Subcutaneous preadipocyte (primary cell): Measurements from ENCODE around the gene ATP9B. TPM values are rescaled to one million over a fixed set of nuclear protein-coding genes. Genes with fewer than 3 reads are reported as not detected.

Experiments
- total RNA-seq: library from RNA; depleted of rRNA; stranded (reverse); fragments of >200 nt; gene quantifications from 2 replicates; pipeline ENCODE4 v1.2.3, GENCODE V29; 2012

Gene ATP9B
- 22.0 and 24.0 TPM in 2 replicates for total RNA-seq

GRCh38 chr18:79068937-79069716, at the start of gene ATP9B:
Gene ATP9B (plus strand): TSS chr18:79069394. CDS start chr18:79069411, 17 bp downstream.

GRCh38 chr18:79395761-79396404, 326.7 kb downstream of the ATP9B start, which contains the start of gene NFATC1:
Gene NFATC1 (plus strand): TSS chr18:79395930. CDS start chr18:79396225, 295 bp downstream.

Other genes starting within 250 kb of the ATP9B start
- gene SALL3, start 89.6 kb upstream of the ATP9B start, total RNA-seq: not detected in 2 replicates